ENCODE results near the gene FLYWCH1.

Gene FLYWCH1

GRCh38 chr16:2970563-2970962, 58.8 kb downstream of the FLYWCH1 start:
- DNase-seq: no peak

GRCh38 chr16:2971134-2971984, 59.6 kb downstream of the FLYWCH1 start:
- DNase-seq: no peak

- no peak for DNase-seq
These were observed 60.5 kb downstream of the FLYWCH1 start for GRCh38 chr16:2971985-2972784.

- DNase-seq: no peak
These were observed 61.4 kb downstream of the FLYWCH1 start for GRCh38 chr16:2973093-2973492.

- DNase-seq: no peak
These were observed 62.0 kb downstream of the FLYWCH1 start for GRCh38 chr16:2973605-2974318.

GRCh38 chr16:2974319-2975056, 62.8 kb downstream of the FLYWCH1 start:
- no peak for DNase-seq

GRCh38 chr16:2975161-2975795, 63.5 kb downstream of the FLYWCH1 start:
- DNase-seq: no peak

GRCh38 chr16:2976201-2976600, 64.5 kb downstream of the FLYWCH1 start:
- DNase-seq: no peak

GRCh38 chr16:2976673-2977072, 64.9 kb downstream of the FLYWCH1 start:
- DNase-seq: no peak

- no peak for DNase-seq
These were observed 65.7 kb downstream of the FLYWCH1 start for GRCh38 chr16:2977440-2977839.

- DNase-seq: no peak
These were observed 68.0 kb downstream of the FLYWCH1 start for GRCh38 chr16:2979669-2980226.

- peak; percentile 99 for DNase-seq
These were observed 68.8 kb downstream of the FLYWCH1 start, which contains the start of gene PKMYT1 for GRCh38 chr16:2980227-2981176. Gene PKMYT1, minus strand, starts transcription at chr16:2980446. Its CDS starts 789 bp downstream, at chr16:2979657.

GRCh38 chr16:2981177-2981898, 69.6 kb downstream of the FLYWCH1 start:
- no peak for DNase-seq

GRCh38 chr16:2981899-2982250, 70.1 kb downstream of the FLYWCH1 start:
- no peak for DNase-seq

GRCh38 chr16:2982402-2982801, 70.7 kb downstream of the FLYWCH1 start:
- DNase-seq: no peak

- peak; percentile 90 for DNase-seq
These were observed 72.0 kb downstream of the FLYWCH1 start for GRCh38 chr16:2983706-2984136.

GRCh38 chr16:2985462-2985861, 73.7 kb downstream of the FLYWCH1 start:
- DNase-seq: no peak

GRCh38 chr16:2985893-2986355, 74.2 kb downstream of the FLYWCH1 start:
- no peak for DNase-seq

GRCh38 chr16:2986623-2987188, 75.0 kb downstream of the FLYWCH1 start:
- DNase-seq: no peak

Measured in activated CD8-positive, alpha-beta memory T cell treated with anti-CD3 and anti-CD28 coated beads for 24 hours (primary cell).